Astrocyte of the spinal cord (primary cell): ENCODE measurements around the gene CHCHD6.
A peak's percentile ranks its signal among the peaks of the same experiment; 100 is the strongest.

Experiments used
- DNase-seq: peaks from one replicate; pipeline ENCODE4 v3.0.0; 2011; ENCODE audit warnings: low read depth, low spot score
- H3K4me3 ChIP-seq: 2 replicates; pipeline ENCODE4 v1.5.1; 2011; ENCODE audit warnings: low read depth, mild to moderate bottlenecking, low read length, moderate library complexity
- in situ Hi-C: cut with HindIII; loops from 2 replicates; pipeline ENCODE4 v1.10.0; 2017; ENCODE audit warnings: low sequenced_read_pairs
- TF ChIP-seq, protein P1 (sequence below): IDR thresholded peaks from 2 replicates; pipeline ENCODE4 v1.5.1; 2012; ENCODE audit warnings: low read depth, mild to moderate bottlenecking, low read length, inconsistent platforms

CHCHD6 gene

DNA sequence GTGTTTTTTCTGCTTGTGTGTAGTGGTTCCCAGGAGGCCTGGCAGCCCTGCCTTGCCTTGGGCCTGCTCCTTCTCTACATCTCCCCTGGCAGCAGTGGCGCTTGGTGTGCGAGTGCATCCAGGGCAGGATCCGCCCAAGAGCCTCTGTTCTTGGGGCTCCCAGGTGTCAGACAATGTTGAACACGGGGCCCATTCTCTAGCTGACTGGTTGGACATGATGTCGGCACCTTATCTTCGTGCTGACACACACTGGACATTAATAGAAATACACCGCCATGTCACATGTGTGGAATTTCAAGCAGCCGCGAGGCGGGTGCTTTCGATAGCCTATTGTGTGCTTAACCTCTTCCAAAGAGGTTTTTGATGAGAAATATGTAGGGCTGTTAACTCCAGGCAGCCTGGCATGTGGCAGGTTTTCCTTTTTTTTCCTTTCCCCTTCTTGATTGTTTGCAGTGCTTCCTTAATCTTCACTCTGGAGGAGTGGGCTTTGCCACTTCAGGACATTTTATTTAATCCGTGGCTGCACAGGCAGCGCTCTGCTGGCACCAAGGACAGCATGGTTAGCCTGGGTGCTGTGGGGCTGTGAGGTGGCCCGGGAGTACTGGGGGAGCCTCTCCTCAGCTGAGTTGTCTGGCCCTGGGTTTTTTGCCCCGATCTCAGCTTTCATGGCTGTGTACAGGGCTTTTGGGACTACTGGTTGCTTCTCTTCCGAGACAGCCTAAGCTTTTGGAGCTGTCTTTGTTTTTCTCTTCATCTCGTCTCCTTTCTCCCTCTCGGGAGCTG lies 42.5 kb downstream of the CHCHD6 start:
- TF ChIP-seq, protein P1, sequence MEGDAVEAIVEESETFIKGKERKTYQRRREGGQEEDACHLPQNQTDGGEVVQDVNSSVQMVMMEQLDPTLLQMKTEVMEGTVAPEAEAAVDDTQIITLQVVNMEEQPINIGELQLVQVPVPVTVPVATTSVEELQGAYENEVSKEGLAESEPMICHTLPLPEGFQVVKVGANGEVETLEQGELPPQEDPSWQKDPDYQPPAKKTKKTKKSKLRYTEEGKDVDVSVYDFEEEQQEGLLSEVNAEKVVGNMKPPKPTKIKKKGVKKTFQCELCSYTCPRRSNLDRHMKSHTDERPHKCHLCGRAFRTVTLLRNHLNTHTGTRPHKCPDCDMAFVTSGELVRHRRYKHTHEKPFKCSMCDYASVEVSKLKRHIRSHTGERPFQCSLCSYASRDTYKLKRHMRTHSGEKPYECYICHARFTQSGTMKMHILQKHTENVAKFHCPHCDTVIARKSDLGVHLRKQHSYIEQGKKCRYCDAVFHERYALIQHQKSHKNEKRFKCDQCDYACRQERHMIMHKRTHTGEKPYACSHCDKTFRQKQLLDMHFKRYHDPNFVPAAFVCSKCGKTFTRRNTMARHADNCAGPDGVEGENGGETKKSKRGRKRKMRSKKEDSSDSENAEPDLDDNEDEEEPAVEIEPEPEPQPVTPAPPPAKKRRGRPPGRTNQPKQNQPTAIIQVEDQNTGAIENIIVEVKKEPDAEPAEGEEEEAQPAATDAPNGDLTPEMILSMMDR, result peak; percentile 20
- H3K4me3 ChIP-seq, result no peak overlapping the region
- in situ Hi-C loops, result no loop called here
- peak; percentile 53 for DNase-seq

DNA sequence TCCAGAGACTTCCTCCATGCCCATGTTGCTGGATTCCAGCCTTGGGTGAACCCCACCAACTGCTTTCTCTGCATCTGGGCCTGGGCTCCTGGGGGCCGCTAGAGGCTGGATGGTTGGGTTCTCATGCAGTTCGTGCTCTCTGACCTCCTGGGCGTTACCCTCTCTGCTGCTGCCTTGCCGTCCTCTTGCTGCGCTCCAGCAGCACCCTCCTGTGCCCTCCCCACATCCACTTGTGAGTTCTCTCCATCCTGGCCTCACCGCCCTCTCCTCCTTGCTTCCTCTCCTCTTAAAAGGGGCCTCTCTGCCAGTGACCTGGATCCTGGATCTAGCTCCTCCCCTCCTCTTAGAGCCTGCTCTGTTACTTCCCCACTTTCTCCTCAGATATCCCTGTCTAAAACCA lies 43.7 kb downstream of the CHCHD6 start:
- no peak for DNase-seq
- TF ChIP-seq, protein P1, result no peak
- H3K4me3 ChIP-seq, result no peak overlapping the region
- in situ Hi-C loops, result no loop called here

DNA sequence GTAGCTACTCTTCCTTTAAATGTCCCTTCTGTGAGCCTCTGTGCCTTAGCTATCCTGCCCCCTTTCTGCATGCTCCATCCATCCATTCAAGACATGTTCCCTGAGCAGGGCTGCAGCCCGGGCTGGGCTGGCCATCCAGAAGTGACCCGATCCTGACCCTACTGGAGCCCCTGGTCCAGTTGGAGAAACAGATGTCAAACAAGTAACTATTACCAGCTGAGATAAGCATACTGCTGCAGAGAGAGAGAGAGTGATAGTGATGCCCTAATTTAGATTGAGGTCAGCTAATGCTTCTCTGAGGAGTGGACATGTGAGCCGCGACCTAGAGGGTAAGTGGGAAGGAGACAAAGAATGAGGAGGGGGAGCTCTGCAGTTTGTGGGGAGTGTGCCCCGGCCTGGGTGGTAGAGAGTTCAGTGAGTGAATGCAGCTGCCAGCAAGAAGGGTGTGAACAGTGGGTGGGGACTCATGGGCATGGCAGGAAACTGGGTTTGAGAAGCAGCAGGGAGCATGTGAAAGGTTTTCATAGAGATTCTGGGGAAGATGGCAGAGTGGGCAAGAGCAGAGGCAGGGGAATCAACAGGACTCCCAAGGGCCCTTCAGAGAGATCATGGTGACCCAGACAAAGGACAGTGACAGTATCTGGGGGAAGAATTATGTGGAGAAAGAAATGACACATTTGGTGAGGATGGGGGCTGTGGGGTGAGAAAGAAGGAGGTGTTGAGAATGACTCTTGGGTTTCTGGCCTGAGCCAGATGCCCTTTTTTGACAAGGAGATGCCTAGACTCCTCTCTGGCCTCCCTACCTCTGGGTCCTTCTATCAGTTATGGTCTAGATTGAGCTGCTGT lies 44.9 kb downstream of the CHCHD6 start:
- no peak overlapping the region for H3K4me3 ChIP-seq
- in situ Hi-C loops, result no loop called here
- TF ChIP-seq, protein P1, result no peak
- DNase-seq, result no peak

DNA sequence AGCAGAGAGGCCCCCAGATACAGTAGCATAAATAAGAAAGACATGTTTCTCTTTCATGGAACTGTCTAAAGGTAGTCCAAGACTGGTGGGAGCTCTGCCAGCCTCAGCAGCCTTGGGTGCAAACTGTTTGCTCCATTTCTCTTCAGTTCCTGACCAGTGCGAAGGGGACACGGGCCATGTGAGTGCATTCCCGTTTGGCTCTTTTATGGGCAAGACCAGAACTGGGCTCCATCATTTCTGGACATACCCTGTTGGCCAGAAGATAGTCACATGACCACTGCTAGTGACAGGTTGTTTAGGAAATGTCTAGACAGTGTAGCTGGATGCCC lies 45.5 kb downstream of the CHCHD6 start:
- TF ChIP-seq, protein P1, result no peak
- no peak for DNase-seq
- H3K4me3 ChIP-seq, result no peak overlapping the region
- in situ Hi-C loops, result no loop called here

DNA sequence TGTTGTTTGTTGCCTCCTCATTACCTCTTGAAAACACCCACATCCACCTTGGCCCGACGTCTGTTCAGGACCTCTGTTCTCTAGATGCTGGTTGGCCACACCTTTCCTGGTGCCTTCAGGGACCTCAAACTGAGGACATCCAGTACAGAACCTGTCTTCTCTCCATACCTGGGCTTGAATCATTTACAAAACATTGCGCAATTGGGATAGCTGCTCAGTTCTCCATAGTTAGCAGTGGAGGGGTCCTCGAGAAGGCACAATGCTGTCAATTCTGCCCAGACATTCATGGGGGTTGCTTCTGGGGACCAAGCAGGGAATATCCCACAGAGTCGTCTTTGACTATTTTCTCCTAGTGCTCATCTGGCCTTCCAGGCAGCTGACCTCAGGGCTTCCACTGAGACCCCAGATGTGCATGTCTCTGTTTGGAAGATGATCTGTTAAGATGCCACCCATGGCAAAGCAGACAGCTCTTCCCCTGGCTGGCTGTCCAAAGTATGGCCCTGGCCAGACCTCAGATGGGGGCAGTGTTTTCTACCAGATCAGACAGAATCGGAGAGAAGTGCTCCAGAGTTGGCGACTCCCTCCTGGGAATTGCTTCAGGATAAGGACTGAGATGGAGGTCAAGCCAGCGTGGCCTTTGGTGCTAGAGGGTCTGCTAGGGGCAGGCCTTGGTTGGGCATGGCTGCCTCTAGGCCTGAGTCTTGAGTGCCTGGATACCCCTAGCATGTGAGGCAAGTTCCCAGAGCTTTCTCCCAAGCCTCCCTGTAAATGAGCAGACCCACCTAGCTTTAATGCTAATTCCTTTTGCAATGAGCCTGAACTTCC lies 46.1 kb downstream of the CHCHD6 start:
- TF ChIP-seq, protein P1, result no peak
- no peak overlapping the region for H3K4me3 ChIP-seq
- in situ Hi-C loops, result no loop called here
- DNase-seq, result no peak

DNA sequence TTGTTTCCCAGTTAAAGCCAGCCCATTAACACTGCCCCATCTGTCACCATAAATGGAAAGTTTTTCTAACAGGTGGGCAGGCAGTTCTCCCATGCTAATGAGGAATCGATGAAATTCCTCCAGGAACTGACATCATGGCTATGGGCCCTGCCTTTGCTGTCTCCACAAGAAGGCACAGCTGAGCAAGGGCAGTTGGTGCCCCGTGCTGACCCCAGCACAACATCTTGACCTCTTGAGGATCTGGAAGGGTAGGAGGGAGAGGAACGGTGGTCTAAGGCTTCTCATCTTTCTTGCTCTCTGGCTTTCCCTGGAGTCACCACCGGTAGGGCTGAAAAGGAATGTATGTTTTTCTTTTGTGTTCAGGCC lies 46.7 kb downstream of the CHCHD6 start:
- no peak for DNase-seq
- TF ChIP-seq, protein P1, result no peak
- in situ Hi-C loops, result no loop called here

More for the DNA sequence above, 46.7 kb downstream of the CHCHD6 start:
- H3K4me3 ChIP-seq, result no peak overlapping the region
